Lung (tissue), 12 donors: ENCODE data around the gene RABGAP1. TPM values are rescaled to one million over a fixed set of nuclear protein-coding genes. Genes with fewer than 3 reads are reported as not detected.

ENCODE experiments used
- ATAC-seq: fragments of 200-7000 bp; cut with Tn5 transposase; one replicate; pipeline ENCODE4 v1.9.1; 2020; ENCODE audit warnings: moderate number of reproducible peaks; ENCODE audit not compliant: insufficient read depth, low FRiP score
- DNase-seq, 3 donors: peaks; one replicate each; pipeline ENCODE4 v3.0.0-alpha.2; 2013 to 2017
- H3K27ac ChIP-seq, 2 donors: one replicate each; pipeline ENCODE4 v1.5.1; 2013; ENCODE audit warnings: mild to moderate bottlenecking in 2 of 2, moderate library complexity in 2 of 2, control low read depth in 1 of 2, inconsistent platforms in 1 of 2, low read depth in 1 of 2, low read length in 1 of 2
- H3K27me3 ChIP-seq, 3 donors: one replicate each; pipeline ENCODE4 v1.5.1; 2013; ENCODE audit warnings: low read length in 2 of 3; ENCODE audit not compliant: control insufficient read depth in 3 of 3, insufficient read depth in 3 of 3
- H3K36me3 ChIP-seq, 4 donors: one replicate each; pipeline ENCODE4 v1.5.1; 2013; ENCODE audit warnings: low read length in 4 of 4, mild to moderate bottlenecking in 1 of 4, moderate library complexity in 1 of 4; ENCODE audit not compliant: control insufficient read depth in 4 of 4, insufficient read depth in 4 of 4
- H3K4me1 ChIP-seq, 5 donors: one replicate each; pipeline ENCODE4 v1.5.1; 2013; ENCODE audit warnings: low read length in 5 of 5, mild to moderate bottlenecking in 2 of 5, moderate library complexity in 1 of 5; ENCODE audit not compliant: control insufficient read depth in 5 of 5, insufficient read depth in 5 of 5
- H3K4me3 ChIP-seq: one replicate; pipeline ENCODE4 v1.5.1; 2013; ENCODE audit warnings: mild to moderate bottlenecking, control low read depth, moderate library complexity
- H3K9ac ChIP-seq, 2 donors: one replicate each; pipeline ENCODE4 v1.5.1; 2013; ENCODE audit warnings: low read length in 2 of 2, control low read depth in 1 of 2; ENCODE audit not compliant: insufficient read depth in 1 of 2
- H3K9me3 ChIP-seq, 4 donors: one replicate each; pipeline ENCODE4 v1.5.1; 2013; ENCODE audit warnings: low read length in 3 of 4, mild to moderate bottlenecking in 1 of 4, moderate library complexity in 1 of 4; ENCODE audit not compliant: control insufficient read depth in 4 of 4, insufficient read depth in 3 of 4
- WGBS, 2 donors: extraction: QIAGEN DNeasy Blood & Tissue Kit; methylation state at CpG; one replicate each; pipeline ENCODE4 v1.1.7; 2013; 5-methylcytosine and 5-hydroxymethylcytosine counted together
- polyA plus RNA-seq, 2 donors: library from polyadenylated mRNA; stranded (reverse); fragments of 200-250 nt; gene quantifications; one replicate each; pipeline ENCODE4 v1.2.1, GENCODE V29; 2013
- total RNA-seq, 2 donors: library from RNA; depleted of rRNA in 1 of 2; stranded (reverse); fragments of >200 nt in 1 of 2; gene quantifications; one replicate each; pipeline ENCODE4 v1.2.1, GENCODE V29; 2014 to 2021
- TF ChIP-seq, protein P1 (sequence below): IDR thresholded peaks from 2 replicates; pipeline ENCODE4 v1.5.1; 2012; ENCODE audit warnings: mild to moderate bottlenecking; ENCODE audit errors: control extremely low read depth, extremely low read depth
- donor health status: control.
- donor health status: control.
- donor health status: Bipolar disorder and iron deficiency.
- donor health status: healthy.
- donor health status: DM: yes; HTN: yes; CAD: no.

Gene RABGAP1
- total and polyA plus RNA-seq, 4 donors, result 9.6 to 103 (median 34.9) TPM

DNA sequence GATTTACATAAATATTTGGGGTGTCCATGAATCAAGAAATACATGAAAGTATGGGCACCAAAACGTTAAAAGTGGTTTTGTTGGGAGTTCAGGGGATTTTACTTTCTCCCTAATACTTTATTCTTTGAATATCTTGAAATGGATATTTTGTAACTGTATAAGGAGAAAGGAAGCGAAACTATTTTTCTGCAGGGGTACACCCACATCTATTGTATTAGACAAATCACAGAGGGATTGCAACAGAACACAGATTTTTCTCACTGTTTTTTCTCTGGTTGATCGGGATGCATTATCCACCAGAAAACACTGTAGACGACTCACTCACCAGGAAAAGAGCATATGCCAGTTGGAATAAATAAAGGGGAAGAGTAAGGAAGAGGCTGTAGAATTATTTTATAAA is 1.2 kb upstream of the RABGAP1 start:
- DNase-seq, result no peak

DNA sequence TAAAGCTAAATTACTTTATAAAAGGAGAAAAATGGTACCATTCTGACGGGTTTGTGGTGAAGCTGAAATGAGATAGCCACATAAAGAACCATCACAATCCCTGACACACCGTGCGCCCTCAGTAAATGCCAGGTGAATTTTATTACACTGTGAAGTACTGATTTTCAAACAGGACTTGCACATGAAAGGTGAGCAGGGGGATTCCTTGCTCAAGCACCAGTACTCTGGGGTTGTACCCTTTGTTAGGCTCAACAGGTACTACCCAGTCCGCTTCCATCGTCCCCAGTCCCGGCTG is 419 bp upstream of the RABGAP1 start:
- Histone ChIP-seq H3K4me3 (no peak overlapping the region), H3K36me3 (peaks cover 6 to 16% (median 9%) of the 10 kb centered on the region in 4 donors), H3K27ac (peak overlapping the region; percentile 74 to 76), H3K27me3 (no peaks in the 10 kb centered on the region), H3K9ac (no peak overlapping the region), H3K4me1 (peaks cover 3 to 20% (median 7%) of the 10 kb centered on the region in 5 donors), H3K9me3 (no peaks in the 10 kb centered on the region)
- TF ChIP-seq, protein P1, sequence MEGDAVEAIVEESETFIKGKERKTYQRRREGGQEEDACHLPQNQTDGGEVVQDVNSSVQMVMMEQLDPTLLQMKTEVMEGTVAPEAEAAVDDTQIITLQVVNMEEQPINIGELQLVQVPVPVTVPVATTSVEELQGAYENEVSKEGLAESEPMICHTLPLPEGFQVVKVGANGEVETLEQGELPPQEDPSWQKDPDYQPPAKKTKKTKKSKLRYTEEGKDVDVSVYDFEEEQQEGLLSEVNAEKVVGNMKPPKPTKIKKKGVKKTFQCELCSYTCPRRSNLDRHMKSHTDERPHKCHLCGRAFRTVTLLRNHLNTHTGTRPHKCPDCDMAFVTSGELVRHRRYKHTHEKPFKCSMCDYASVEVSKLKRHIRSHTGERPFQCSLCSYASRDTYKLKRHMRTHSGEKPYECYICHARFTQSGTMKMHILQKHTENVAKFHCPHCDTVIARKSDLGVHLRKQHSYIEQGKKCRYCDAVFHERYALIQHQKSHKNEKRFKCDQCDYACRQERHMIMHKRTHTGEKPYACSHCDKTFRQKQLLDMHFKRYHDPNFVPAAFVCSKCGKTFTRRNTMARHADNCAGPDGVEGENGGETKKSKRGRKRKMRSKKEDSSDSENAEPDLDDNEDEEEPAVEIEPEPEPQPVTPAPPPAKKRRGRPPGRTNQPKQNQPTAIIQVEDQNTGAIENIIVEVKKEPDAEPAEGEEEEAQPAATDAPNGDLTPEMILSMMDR, result no peak
- DNase-seq, result no peak
- WGBS, 2 donors, result 35 to 36% methylated on average over 6 of the region's 6 CpGs
- ATAC-seq, result no peak

More for the DNA sequence above, 1.2 kb upstream of the RABGAP1 start:
- Histone ChIP-seq H3K27me3 (no peaks in the 10 kb centered on the region), H3K36me3 (peaks cover 6 to 17% (median 9%) of the 10 kb centered on the region in 4 donors), H3K9ac (no peak overlapping the region), H3K4me1 (peaks cover 3 to 15% (median 7%) of the 10 kb centered on the region in 5 donors), H3K27ac (no peak overlapping the region), H3K4me3 (no peak overlapping the region), H3K9me3 (no peaks in the 10 kb centered on the region)
- TF ChIP-seq, protein P1, result no peak
- no peak for ATAC-seq
- WGBS, 2 donors, result 80 to 83% methylated on average over 4 of the region's 4 CpGs

DNA sequence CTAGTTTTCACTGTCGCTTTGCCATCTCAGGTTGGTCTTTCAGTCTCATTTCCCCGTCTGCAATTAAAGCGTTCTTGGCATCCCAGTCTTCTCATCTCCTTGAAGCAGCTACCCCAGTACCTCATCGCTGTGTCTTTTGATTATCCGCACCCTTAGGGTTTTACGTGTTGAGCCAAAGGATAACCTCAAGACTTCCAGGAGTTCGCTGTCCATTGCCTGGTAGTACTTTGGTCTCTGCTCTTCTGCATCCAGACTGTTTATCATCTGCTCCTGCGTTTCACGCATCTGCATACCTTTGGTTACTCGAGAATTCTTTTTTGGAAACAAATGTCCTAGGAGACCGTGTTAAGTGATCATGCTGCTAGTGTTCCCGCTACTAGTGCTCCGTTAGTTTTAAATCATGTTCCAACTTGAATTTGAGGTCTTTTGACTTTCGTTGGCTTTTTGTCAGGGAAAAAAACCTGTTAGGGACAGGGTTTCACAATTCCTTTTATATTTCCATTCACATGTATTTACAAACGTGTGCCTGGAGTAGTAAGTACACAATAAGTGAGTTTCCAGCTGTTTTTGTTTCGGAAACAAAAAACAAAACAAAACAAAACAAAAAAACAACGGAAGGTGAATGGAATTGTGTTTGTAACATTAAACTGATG is 888 bp downstream of the RABGAP1 start:
- Histone ChIP-seq H3K27ac (peak overlapping the region; percentile 84 to 88), H3K4me1 (peaks cover 4 to 25% (median 7%) of the 10 kb centered on the region in 5 donors), H3K9me3 (no peaks in the 10 kb centered on the region), H3K4me3 (peak overlapping the region; percentile 82), H3K27me3 (no peaks in the 10 kb centered on the region), H3K36me3 (peaks cover 2 to 10% (median 4%) of the 10 kb centered on the region in 4 donors), H3K9ac (peak overlapping the region; percentile 23 to 89)
- ATAC-seq (no peak), DNase-seq (peak in 2 of 3 donors; percentile 11 to 41)
- TF ChIP-seq, protein P1, result no peak
- WGBS, 2 donors, result 12 to 18% methylated on average over 17 of the region's 17 CpGs
